Tongue (tissue), 2 donors: ENCODE measurements around the gene RANGAP1. TPM values are rescaled to one million over a fixed set of nuclear protein-coding genes. Genes with fewer than 3 reads are reported as not detected.

ENCODE experiments used
- small RNA-seq: library from RNA; depleted of rRNA; stranded (forward); fragments of <200 nt; gene quantifications from one replicate; pipeline ENCODE3, GENCODE V24; 2014; ENCODE audit warnings: low replicate concordance
- total RNA-seq: library from RNA; depleted of rRNA; stranded (reverse); fragments of >200 nt; gene quantifications from one replicate; pipeline ENCODE4 v1.2.3, GENCODE V29; 2014

Gene RANGAP1
- total RNA-seq, 1 donor from 2014 or later = 30.4 TPM

Small RNAs within 50 kb of the gene (small RNA-seq; reads per million reads assigned to genes)
- not detected for gene MIR6889

Other genes with a start within 250 kb of the RANGAP1 start
- 64.4 TPM for gene EP300, start 193.6 kb downstream of the RANGAP1 start, total RNA-seq
- 15.3 TPM for gene L3MBTL2, start 80.9 kb downstream of the RANGAP1 start, total RNA-seq
- 5.9 TPM for gene CHADL, start 45.3 kb downstream of the RANGAP1 start, total RNA-seq
- 37.8 TPM for gene ZC3H7B, start 15.3 kb upstream of the RANGAP1 start, total RNA-seq
- 14.5 TPM for gene TEF, start 95.8 kb upstream of the RANGAP1 start, total RNA-seq
- gene TOB2, start 160.6 kb upstream of the RANGAP1 start, total RNA-seq = 46.2 TPM
- gene PHF5A, start 182.5 kb upstream of the RANGAP1 start, total RNA-seq = 37.1 TPM
- gene ACO2, start 182.9 kb upstream of the RANGAP1 start, total RNA-seq = 207 TPM